Right lung (tissue), 5 donors: ENCODE measurements around the gene PHLDB3. TPM values are rescaled to one million over a fixed set of nuclear protein-coding genes. Genes with fewer than 3 reads are reported as not detected.
"Not testable (repeated sequence)": the region's sequence is repeated elsewhere in the genome, so short reads cannot be mapped to it uniquely, and the experiment has no call there.

ENCODE experiments used
- DNase-seq, 2 donors: peaks; one replicate each; pipeline ENCODE4 v3.0.0-alpha.2; 2013
- polyA plus RNA-seq, 5 donors: library from polyadenylated mRNA; unstranded; fragments of 120-200 nt; gene quantifications; one replicate each; pipeline versions ENCODE4 v1.2.1 to v1.2.3, GENCODE V29; 2013; ENCODE audit warnings: inconsistent platforms in 1 of 5, low replicate concordance in 1 of 5; ENCODE audit not compliant: insufficient read length in 5 of 5, insufficient read depth in 1 of 5

PHLDB3 gene
- polyA plus RNA-seq, 5 donors: 7.3 to 13.7 (median 11.5) TPM

- DNase-seq: no peak
These were observed 59.8 kb downstream of the PHLDB3 start for GRCh38 chr19:43444531-43445287.

GRCh38 chr19:43444091-43444490, 60.5 kb downstream of the PHLDB3 start:
- not testable (repeated sequence) for DNase-seq

- DNase-seq: no peak
These were observed 62.8 kb downstream of the PHLDB3 start for GRCh38 chr19:43441716-43442115.

GRCh38 chr19:43439709-43440063, 64.9 kb downstream of the PHLDB3 start:
- DNase-seq: no peak

- no peak for DNase-seq
These were observed 65.4 kb downstream of the PHLDB3 start for GRCh38 chr19:43439032-43439708.

- DNase-seq: peak; percentile 73 to 76
These were observed 66.1 kb downstream of the PHLDB3 start for GRCh38 chr19:43438291-43439031.

- DNase-seq: no peak
These were observed 66.8 kb downstream of the PHLDB3 start for GRCh38 chr19:43437712-43438111.

GRCh38 chr19:43437284-43437683, 67.3 kb downstream of the PHLDB3 start:
- not testable (repeated sequence) for DNase-seq

- DNase-seq: no peak
These were observed 68.8 kb downstream of the PHLDB3 start for GRCh38 chr19:43435775-43436174.

- no peak for DNase-seq
These were observed 70.9 kb downstream of the PHLDB3 start for GRCh38 chr19:43433689-43434088.

- DNase-seq: no peak
These were observed 71.2 kb downstream of the PHLDB3 start for GRCh38 chr19:43433358-43433673.

- DNase-seq: no peak
These were observed 73.6 kb downstream of the PHLDB3 start for GRCh38 chr19:43430976-43431375.

- peak; percentile 18 to 25 for DNase-seq
These were observed 74.3 kb downstream of the PHLDB3 start for GRCh38 chr19:43430142-43430710.

GRCh38 chr19:43429395-43429794, 75.2 kb downstream of the PHLDB3 start:
- no peak for DNase-seq

GRCh38 chr19:43425567-43426392, 78.8 kb downstream of the PHLDB3 start:
- no peak for DNase-seq

Other genes with a start within 250 kb of the PHLDB3 start
- gene PSG9, start 235.2 kb downstream of the PHLDB3 start, polyA plus RNA-seq: under 1 TPM in 1 of 5 donors, not detected in 4; 0.70 TPM
- under 1 TPM; 0.21 to 0.72 (median 0.41) TPM for gene CD177, start 151.1 kb downstream of the PHLDB3 start, polyA plus RNA-seq
- gene TEX101, start 89.9 kb downstream of the PHLDB3 start, polyA plus RNA-seq: under 1 TPM in 1 of 5 donors, not detected in 4; 0.09 TPM
- 1 to 10 TPM; 1.1 to 2.2 (median 1.4) TPM for gene LYPD3, start 39.1 kb downstream of the PHLDB3 start, polyA plus RNA-seq
- gene ETHE1, start 22.5 kb upstream of the PHLDB3 start, polyA plus RNA-seq: 10 to 100 TPM; 18.2 to 24.1 (median 20.5) TPM
- 1 to 10 TPM; 1.3 to 3.8 (median 2.1) TPM for gene ZNF575, start 28.4 kb upstream of the PHLDB3 start, polyA plus RNA-seq
- gene XRCC1, start 70.8 kb upstream of the PHLDB3 start, polyA plus RNA-seq: 10 to 100 TPM; 50.7 to 61.1 (median 54.6) TPM
- 10 to 100 TPM; 17.1 to 20.5 (median 18.2) TPM for gene PINLYP, start 71.1 kb upstream of the PHLDB3 start, polyA plus RNA-seq
- gene IRGQ, start 91.4 kb upstream of the PHLDB3 start, polyA plus RNA-seq: 10 to 100 TPM; 14.6 to 19.0 (median 16.1) TPM
- 10 to 100 TPM in 3 of 5 donors, 1 to 10 TPM in 2; 10.0 to 14.4 (median 10.6) TPM for gene ZNF576, start 91.8 kb upstream of the PHLDB3 start, polyA plus RNA-seq
- gene SRRM5, start 107.3 kb upstream of the PHLDB3 start, polyA plus RNA-seq: 1 to 10 TPM; 1.6 to 3.0 (median 1.7) TPM
- gene ZNF428, start 114.9 kb upstream of the PHLDB3 start, polyA plus RNA-seq: 100 to 1,000 TPM in 1 of 5 donors, 10 to 100 TPM in 4; 72.1 to 136 (median 77.7) TPM
- 10 to 100 TPM; 17.5 to 25.8 (median 19.2) TPM for gene CADM4, start 135.1 kb upstream of the PHLDB3 start, polyA plus RNA-seq
- gene PLAUR, start 165.4 kb upstream of the PHLDB3 start, polyA plus RNA-seq: 10 to 100 TPM; 13.4 to 19.9 (median 17.2) TPM
- not detected for gene IRGC, start 211.3 kb upstream of the PHLDB3 start, polyA plus RNA-seq